Medulla oblongata (tissue), 1 donor: ENCODE results near the gene CXorf58.
"Not testable (repeated sequence)": the region's sequence is repeated elsewhere in the genome, so short reads cannot be mapped to it uniquely, and the experiment has no call there.

Source experiments
- DNase-seq: peaks from one replicate; pipeline ENCODE4 v3.0.0-alpha.2; 2015; ENCODE audit errors: extremely low spot score

The CXorf58 gene, protein sequence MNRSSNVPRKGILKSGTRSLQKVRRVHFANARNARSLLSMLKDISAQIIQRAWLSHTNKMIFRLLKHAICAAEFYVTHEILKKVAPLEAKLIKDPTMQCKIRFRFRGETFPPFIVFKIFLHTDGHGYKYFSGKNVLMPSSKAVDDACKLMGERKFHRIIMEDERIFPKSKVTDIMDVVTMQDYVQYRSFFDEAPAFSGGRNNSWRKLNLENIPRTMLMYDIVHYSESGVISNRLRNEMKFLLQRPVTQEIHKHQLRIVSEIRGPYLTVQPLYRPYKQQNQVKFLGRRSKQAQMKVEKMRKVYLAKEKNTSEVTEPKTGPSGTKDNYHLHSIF

DNA sequence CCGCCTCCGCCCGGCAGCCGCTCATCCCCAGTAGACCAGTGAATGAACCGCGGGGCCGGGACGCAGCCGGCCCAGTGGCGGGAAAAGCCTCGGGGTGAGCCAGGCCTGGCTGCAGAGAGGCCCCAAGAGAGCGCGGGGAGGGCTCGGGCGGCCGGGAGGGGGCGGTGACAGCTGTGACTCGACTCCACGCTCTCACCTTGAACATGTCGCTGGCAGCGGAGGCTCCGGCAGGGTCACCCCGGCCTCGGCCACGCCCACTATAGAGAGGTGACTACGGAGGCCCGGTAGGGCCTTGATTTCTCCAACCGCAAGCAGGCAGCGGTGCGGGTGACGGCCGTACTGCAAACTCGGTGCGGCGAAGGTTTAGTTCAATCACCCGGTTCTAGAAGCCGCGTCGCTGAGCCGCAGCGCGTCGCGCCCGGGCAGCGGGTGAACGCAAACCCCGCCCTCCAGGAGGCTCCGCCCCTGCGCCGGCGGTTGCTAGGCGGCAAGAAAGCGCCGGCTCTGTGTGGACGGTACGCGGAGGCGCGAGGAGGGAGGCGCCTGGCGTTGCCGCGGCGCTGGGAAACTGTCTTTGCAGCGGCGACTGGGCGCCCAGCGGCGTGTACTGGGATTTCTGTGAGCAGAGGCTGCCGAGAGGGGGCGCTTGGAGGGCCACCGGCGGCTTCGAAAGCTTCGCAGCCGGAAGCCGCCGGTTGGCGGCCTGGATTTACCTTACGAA is at the start of gene CXorf58, which contains the start of gene APOO:
Gene CXorf58, plus strand, starts transcription at position 509 of the 721 bp plus-strand sequence. CDS start 2,297 bp downstream, outside the sequence.
Gene APOO, minus strand, starts transcription at position 441 of the 721 bp plus-strand sequence. Its CDS starts 236 bp downstream, at position 205.
- peak; percentile 91 for DNase-seq

DNA sequence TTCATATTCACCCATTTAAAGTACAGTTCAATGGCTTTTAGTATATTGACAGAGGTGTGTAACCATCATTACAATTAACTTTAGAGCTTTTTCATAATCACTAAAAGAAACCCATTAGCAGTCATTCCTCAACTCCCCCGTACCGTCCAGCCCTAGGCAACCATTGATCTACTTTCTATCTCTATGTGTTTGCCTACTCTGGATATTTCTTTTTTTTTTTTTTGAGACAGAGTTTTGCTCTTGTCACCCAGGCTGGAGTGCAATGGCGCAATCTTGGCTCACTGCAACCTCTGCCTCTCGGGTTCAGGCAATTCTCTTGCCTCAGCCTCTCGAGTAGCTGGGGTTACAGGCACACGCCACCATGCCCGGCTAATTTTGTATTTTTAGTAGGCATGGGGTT is 48.6 kb upstream of the CXorf58 start:
- not testable (repeated sequence) for DNase-seq

DNA sequence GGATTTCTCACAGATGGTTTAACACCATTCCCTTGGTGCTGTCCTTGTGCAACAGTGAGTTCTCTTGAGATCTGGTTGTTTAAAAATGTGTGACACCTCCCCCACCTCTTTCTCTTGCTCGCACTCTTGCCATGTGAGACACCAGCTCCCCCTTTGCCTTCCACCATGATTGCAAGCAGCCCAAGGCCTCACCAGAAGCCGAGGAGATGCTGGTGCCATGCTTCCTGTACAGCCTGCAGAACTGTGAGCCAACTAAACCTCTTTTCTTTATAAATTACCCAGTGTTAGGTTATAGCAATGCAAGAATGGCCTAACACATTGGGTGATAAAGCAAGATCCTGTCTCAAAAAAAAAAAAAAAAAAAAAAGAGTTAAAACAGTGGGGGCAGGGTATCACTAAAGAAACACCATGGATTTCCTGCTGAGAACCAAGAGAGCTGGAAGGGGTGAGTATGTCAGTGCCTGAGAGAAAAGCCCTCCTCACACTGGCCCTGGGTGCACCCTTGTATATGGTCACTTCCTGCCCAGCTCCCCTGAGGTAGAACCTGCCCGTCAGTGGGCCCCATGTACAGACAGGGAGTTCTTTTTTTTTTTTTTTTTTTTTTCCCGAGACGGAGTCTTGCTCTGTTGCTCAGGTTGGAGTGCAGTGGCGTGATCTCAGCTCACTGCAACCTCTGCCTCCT is 46.5 kb upstream of the CXorf58 start:
- DNase-seq = no peak

DNA sequence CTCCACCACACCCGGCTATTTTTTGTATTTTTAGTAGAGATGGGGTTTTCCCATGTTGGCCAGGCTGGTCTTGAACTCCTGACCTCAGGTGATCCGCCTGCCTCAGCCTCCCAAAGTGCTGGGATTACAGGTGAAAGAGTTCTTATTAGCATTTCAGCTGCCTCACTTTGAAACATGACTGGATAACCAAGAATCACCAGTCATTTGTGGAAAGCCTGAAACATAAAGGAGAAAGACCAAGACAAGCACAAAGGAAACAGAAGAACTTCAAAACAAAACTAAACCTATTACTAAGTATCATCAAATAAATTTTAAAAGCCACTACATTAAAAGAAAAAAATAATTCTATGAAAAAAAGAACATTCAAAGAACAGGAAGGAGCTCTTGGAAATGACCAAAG is 45.9 kb upstream of the CXorf58 start:
- not testable (repeated sequence) for DNase-seq

DNA sequence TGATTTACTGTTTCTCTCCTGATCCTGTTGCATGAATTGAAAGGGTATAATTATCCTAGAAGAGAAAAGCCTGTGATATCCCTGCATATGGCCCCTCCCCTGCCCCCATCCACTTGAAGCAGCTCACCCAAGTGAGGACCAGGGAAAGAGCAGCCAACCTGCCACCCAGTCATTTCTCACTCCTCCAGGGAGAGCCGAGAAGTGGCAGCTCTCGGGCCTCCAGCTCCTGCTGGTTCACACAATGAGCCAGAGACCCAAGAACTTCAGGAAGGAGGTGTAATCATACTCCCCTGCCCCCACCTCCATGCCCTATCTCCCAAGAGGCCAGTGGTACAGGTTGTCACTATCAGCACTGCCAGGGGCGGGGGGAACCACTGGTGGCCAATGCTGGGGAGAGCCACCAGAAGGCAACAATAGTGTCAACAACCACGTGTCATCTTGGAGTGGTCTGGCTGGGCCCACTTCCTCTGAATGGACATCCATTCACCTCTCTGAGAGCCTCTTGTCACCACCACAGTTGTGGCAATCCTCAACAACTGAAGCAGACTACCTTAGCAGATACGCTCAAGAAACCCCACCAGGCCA is 43.0 kb upstream of the CXorf58 start:
- no peak for DNase-seq

DNA sequence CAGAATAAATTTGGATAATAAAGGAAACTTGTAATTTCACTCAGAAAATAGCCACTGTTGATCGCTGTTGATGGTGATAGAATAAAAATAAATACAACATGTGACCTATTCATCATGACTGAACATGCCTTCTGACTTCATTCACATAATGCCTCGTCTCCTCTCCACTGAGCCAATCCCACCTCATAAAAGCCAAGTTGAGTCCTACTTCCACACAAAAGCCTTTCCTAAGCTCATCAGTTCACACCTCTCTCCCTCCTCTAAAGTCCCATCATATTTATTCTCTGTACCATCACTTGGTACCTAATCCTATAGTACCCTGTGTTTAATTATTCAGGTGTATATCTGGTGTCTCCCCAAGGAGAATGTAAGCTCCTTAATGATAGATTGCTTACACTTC is 37.8 kb upstream of the CXorf58 start:
- DNase-seq = no peak

DNA sequence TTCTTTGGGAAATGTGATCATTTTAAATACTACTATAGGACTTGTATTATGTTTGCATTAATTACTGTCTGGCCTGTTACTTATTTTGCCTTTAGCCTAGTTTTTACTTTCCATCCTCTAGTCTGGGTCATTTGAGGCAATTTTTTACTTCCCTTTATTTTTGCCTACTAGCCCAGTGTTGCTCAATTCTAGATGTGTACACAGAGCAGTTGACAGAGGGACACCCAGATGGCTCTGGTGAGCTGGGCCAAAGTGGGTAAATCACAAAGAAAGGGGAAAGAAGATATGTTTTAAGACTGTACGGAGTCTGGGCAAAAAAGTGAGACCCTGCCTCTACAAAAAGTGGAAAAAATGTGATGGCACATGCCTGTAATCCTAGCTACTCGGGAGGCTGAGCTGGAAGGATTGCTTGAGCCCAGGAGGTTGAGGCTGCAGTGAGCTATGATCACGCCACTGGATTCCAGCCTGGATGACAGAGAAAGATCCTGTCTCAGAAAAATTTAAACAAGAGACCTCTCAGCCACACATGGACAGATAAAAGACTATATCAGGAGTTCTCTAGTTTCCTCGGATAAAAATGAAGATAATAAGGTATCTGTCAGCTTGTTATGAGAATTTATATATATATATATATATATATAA is 35.8 kb upstream of the CXorf58 start:
- peak; percentile 43 for DNase-seq

DNA sequence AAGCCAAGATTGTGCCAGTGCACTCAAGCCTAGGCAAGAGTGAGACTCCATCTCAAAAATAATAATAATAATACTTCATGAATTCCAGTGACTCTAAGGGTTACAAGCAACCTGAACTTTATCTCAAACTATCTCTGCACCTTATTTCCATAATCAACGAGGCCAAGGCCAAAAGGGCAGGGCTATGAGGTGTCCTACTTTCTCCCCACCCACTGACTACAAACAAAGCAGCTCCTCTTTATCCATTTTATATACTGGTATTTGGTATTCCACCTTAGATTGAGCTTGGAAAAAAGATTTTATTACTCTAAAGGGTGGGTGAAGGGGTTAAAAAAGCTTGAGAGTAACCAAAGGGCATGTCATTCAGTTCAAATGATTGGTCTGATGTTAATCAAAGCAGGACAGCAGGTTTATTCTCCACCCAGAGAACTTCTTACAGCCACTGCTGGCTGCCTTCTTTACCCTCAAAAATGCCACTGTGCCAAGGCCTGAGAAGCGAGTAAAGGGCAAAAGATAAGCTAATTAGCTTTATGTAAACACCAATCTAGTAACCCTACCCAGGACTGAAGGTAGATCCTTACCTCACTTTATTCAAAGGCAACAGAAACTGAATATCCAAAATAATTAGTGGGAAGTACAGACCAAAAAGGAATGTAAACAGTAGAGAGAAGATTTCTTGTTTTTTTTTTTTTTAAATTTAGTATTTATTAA is 28.3 kb upstream of the CXorf58 start:
- no peak for DNase-seq

DNA sequence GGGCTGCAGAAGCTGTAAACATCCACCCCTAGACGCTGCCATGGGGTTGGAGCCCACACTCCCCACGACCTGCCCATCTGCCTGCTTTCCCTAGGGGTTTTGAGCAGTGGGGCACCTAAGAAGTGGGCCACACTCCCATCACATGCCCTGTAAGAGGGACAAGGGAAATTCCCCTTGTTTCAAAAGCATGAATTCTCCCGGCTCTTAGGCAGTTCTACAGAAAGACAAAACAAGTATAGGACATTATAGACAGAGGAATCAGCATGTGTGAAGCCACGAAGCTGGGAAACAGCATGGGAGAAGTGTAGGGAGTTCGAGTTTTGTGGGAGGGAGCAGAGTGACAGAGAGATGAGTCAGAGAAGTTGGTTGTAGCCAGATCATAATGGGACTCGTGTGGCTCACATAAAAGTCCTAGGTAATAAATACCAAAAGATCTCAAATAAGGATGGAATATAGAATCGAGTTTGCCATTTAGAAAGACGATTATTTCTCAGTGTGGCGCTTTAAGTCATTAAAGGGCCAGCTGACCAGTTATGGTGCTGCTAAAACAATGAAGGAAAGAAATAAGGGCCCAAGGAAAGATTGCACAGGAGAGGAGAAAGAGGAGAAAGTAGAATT is 24.0 kb upstream of the CXorf58 start:
- DNase-seq = no peak

DNA sequence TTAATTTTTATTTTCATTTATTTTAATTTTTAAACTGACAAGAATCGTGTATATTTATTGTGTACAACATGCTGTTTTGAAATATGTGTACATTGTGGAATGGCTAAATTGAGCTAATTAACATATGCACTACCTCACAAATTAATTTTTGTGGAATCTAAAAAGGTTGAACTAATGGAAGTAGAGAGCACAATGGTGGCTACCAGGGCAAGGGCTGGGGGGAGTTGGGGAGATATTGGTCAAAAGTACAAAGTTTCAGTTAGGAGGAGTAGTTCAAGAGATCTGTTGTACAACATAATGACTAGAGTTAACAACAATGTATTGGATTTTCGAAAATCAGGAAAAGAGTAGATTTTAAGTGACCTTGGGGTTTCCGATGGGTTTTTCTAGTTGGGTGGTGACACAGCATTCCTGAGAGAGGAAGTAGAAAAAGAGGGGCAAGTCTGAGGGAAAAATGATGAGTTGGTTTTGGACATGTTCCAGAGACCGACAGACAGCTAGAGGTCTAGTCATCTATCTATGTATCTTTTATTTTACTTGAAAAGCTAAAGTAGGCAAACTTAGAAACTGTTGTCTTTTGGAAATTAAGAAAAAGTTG is 23.3 kb upstream of the CXorf58 start:
- peak; percentile 37 for DNase-seq

DNA sequence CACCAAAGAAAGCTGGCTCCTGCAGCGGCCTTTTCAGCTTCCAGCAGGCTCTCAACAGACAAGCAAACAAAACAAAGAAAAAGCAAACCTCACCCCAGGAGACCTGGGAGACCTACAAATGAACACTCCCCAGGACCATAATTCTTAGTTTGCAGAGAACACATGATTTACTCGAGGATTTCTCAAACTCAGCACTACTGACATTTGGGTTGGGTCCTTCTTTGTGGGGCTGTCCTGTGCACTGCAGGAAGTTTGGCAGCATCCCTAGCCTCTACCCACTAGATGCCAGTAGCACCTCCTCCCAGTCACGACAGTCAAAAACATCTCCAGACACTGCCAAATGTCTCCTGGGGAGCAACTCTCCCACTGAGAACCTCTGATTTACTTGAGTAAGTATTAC is 22.0 kb upstream of the CXorf58 start:
- no peak for DNase-seq

DNA sequence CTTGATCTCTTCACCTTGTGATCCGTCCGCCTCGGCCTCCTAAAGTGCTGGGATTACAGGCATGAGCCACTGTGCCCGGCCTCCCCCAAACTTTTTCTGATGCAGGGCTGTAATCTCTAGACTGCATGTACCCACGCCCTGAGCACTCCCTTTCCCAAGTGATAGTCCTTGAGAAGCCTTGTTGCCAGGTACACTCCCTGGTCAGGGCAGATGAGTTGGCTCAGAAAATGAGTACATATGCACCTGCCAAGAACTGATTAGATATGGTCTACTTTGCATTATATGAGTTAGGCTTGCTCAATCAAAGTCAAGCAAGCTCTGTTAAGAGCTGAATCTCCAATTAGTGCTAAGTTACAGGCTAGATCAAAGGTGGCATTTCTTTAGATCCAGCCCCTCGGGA is 20.4 kb upstream of the CXorf58 start:
- DNase-seq = no peak

DNA sequence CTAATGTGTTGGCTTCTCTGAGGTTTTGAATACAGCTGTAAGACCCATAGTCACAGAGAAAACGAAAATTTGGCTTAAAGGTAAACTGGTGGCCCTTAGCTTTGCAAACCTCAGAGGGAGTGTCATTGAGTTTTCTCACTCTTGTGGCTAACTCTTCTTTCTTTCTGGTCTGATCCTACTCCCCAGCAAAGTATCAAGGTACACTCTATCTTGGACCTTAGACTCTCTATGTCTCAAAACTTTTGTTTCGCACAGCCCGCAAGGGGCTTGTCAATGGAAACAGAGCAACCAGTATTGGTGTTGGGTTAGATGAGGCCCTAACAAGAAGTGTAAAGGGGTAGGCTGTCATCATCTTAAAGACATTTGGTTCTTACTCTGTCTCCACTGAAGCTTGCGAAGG is 19.9 kb upstream of the CXorf58 start:
- DNase-seq = no peak

DNA sequence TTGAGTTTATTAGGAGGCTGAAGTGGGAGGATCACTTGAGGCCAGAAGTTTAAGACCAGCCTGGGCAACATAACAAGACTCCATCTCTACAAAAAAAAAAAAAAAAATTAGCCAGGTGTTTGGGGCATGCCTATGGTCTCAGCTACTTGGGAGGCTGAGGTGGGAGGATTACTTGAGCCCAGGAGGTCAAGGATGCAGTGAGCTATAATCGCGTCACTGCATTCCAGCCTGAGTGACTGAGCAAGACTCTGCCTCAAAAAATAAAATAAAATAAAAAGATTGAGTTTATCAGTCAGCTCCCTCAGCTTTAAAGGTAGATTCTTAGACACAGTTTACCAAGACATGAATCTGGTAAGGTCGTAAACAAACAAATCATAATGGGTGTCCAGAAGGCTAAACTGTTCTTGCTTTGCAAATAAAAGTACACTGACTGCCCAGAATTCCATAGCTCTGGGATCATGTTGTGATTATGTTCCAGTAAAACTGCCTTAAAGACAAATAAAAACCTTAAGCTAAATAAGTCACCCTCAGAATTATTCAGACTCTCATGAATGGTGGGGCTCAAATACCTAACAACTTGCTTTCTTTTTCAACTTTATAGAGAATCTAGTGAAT is 18.8 kb upstream of the CXorf58 start:
- DNase-seq = no peak

DNA sequence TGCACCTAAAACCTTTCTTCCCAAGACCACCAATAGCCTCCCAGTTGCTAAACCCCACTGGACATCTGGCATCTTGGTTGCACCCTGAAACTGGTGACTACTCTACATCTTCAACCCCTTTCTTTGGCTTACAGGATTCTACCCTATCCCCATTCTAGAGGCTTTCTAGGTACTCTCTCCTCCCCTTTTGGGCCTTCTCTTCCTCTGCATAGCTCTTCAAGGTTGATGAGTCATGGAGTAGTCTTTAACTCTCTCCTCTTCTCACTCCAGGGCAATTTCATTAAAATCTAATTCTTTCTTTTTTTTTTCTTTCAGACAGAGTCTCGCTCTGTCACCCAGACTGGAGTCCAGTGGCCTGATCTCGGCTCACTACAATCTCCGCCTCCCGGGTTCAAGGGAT is 16.9 kb upstream of the CXorf58 start:
- no peak for DNase-seq

DNA sequence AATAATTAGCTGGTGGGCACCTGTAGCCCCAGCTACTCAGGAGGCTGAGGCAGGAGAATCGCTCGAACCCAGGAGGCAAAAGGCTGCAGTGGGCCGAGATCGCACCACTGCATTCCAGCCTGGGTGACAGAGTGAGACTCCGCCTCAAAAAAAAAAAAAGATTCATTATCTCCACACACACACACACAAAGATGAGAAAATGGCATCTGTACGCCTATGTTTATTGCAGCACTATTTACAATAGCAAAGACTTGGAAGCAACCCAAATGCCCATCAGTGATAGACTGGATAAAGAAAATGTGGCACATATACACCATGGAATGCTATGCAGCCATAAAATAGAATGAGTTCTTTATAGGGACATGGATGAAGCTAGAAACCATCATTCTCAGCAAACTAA is 12.8 kb upstream of the CXorf58 start:
- DNase-seq = not testable (repeated sequence)

DNA sequence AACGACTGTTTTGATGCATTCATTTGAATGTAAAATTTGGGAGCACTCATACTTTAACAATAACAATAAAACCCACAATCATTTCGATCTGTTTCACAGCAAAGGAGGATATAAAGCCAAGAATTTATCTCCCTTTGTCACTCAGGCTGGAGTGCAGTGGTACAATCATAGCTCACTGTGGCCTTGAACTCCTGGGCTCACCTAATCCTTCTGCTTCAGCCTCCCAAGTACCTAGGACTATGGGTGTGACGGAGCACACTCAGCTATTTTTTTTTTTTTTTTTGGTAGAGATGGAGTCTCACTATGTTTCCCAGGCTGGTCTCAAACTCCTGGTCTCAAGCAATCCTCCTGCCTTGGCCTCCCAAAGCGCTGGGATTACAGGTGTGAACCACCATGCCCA is 11.3 kb upstream of the CXorf58 start:
- not testable (repeated sequence) for DNase-seq

DNA sequence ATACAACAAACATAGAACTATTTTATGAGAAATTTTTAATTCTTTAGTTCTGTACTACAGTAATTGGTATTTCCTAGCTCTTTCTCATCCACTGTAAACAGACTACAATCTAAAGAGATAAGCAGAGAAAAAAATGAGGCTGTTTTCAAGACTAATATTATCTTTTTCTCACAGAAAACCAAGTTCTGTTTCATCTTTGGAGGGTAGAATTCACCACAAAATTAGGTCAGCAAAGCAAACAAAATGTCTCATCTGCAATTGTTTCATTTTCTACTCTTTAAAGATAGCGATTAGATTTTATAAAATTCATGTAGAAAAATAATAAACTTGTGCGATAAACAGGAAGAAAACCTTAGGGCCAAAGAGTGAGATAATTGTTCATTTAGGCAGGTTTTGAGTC is 10.8 kb upstream of the CXorf58 start:
- DNase-seq = no peak

DNA sequence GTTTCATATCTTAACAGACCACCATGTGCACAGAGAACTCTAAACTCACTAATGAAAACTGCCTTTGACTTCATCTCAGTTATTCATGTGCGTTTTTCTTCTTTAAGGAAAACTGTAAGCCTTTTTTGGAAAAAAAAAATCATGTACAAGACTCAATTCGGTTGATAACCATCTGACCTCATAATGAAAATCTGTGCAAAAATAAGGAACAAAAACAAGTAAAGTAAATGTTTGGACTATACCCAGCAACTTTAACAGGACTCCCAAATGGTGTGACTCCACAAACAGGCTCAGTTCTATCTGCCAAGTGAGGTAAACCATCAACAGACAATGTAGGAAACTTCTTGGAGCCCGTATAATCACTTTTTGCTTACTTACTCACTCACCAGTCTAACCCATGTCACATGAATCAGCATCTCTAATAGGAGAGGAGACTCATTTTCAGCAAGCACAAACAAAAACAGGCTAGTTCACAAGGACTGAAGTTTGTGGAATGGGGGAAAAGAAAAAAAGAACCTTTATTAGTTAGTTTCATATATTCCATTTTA is 9.3 kb upstream of the CXorf58 start:
- DNase-seq = peak; percentile 43
